Endothelial cell of umbilical vein (primary cell): ENCODE measurements around the gene LRP2.

Source experiments
- EZH2 ChIP-seq: IDR thresholded peaks from 2 replicates; pipeline ENCODE4 v1.6.1; 2012; ENCODE audit warnings: borderline replicate concordance, low read depth, mild to moderate bottlenecking, moderate library complexity, low read length, inconsistent platforms; ENCODE audit not compliant: severe bottlenecking
- JUN ChIP-seq: IDR thresholded peaks from 2 replicates; pipeline ENCODE4 v1.6.1; 2011; ENCODE audit warnings: borderline replicate concordance, low read depth; ENCODE audit not compliant: insufficient read length, insufficient read depth
- MYC ChIP-seq: IDR thresholded peaks from one replicate; pipeline ENCODE4 v1.6.1; 2011; ENCODE audit warnings: mild to moderate bottlenecking, low read depth, low read length
- POLR2A ChIP-seq: IDR thresholded peaks from 2 replicates; pipeline ENCODE4 v1.6.1; 2012; ENCODE audit warnings: low read depth, mild to moderate bottlenecking, control low read depth, low read length
- POLR2AphosphoS5 ChIP-seq: IDR thresholded peaks from 2 replicates; pipeline ENCODE4 v1.6.1; 2012; ENCODE audit warnings: low read depth, mild to moderate bottlenecking, control low read depth, low read length, moderate library complexity; ENCODE audit not compliant: insufficient read depth
- TF ChIP-seq, protein P1 (sequence below), 2 donors: IDR thresholded peaks; 1 replicate in 1 of 2; 2 replicates in 1 of 2; pipeline ENCODE4 v1.5.1; 2011; ENCODE audit warnings: low read length in 2 of 2, mild to moderate bottlenecking in 2 of 2, moderate library complexity in 2 of 2, control low read depth in 1 of 2, inconsistent platforms in 1 of 2, low read depth in 1 of 2; ENCODE audit not compliant: insufficient read depth in 1 of 2; ENCODE audit errors: extremely low read depth in 1 of 2
- TF ChIP-seq, protein P2 (sequence below): IDR thresholded peaks from 2 replicates; pipeline ENCODE4 v1.6.1; 2011; ENCODE audit not compliant: insufficient read depth, insufficient read length

DNA sequence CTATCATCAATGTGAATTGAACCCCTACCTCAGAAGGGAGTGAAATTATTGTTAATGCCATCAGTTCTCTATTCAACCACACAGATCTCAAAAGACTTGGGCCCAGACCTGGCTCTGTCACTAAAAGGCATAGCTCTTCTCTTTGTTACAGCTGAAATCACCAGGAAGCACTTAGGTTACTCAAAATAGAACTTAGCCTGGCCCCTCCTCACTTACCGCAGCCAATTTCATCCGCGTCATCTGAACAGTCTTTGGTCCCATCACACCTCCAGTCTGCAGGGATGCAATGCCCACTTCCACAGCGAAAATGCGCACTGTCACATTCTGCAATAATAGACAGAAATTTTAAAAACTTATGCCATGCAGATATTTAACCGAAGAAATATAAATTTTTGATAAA lies 41.8 kb downstream of the LRP2 start:
- TF ChIP-seq, protein P1, sequence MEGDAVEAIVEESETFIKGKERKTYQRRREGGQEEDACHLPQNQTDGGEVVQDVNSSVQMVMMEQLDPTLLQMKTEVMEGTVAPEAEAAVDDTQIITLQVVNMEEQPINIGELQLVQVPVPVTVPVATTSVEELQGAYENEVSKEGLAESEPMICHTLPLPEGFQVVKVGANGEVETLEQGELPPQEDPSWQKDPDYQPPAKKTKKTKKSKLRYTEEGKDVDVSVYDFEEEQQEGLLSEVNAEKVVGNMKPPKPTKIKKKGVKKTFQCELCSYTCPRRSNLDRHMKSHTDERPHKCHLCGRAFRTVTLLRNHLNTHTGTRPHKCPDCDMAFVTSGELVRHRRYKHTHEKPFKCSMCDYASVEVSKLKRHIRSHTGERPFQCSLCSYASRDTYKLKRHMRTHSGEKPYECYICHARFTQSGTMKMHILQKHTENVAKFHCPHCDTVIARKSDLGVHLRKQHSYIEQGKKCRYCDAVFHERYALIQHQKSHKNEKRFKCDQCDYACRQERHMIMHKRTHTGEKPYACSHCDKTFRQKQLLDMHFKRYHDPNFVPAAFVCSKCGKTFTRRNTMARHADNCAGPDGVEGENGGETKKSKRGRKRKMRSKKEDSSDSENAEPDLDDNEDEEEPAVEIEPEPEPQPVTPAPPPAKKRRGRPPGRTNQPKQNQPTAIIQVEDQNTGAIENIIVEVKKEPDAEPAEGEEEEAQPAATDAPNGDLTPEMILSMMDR (IDR thresholded peaks at IDR 0.05; ENCODE audit: extremely low read depth in 1 of 2, insufficient read depth in 1 of 2, low read depth in 1 of 2, low read length in 2 of 2), result no peak
- TF ChIP-seq POLR2AphosphoS5, result no peak
- no peak for TF ChIP-seq POLR2A
- no peak for TF ChIP-seq EZH2
- TF ChIP-seq JUN, result no peak
- TF ChIP-seq MYC, result no peak
- TF ChIP-seq, protein P2, sequence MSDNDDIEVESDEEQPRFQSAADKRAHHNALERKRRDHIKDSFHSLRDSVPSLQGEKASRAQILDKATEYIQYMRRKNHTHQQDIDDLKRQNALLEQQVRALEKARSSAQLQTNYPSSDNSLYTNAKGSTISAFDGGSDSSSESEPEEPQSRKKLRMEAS, result no peak
